Activated CD4-positive, alpha-beta T cell treated with anti-CD3 and anti-CD28 coated beads for 1 hour (primary cell): ENCODE measurements around the gene KDM4B.

Experiments used
- DNase-seq: peaks from one replicate; pipeline ENCODE4 v3.0.0-alpha.2; 2020

Gene KDM4B

DNA sequence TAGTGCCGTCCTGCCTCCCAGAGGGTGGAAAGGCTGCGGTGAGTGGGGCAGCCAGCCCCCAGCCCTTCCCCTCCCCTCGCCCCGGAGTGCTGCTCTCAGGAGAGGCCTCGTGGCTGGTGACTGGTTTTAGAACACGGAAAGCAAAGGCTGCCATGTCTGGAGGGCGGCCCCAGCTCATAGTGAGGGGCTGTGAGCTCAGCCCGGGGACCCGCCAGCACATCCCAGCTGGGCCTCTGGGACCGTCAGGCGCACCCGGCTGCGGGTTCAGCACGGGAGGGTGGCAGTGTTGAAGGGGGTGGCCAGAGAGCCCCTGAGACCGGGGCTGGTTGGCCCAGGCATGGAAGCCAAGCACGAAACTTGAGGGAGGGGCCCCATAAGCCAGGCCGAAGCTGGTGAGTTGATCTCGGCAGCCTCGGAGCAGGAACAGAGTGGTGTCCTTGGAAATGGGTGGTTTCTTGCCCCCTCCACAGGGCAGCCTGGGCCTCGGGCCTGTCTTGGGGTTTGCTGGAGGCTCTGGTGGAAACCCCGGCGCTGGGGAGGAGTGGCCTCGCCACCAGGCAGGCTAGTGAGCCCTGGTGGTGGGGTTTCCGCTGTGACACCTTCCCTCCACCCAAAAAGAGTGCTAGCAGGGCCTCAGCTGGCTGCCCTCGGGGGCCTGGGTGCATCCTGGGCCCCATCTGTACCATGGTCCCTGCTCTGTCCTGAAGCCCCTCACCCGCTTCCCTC lies 157.7 kb downstream of the KDM4B start:
- no peak for DNase-seq

DNA sequence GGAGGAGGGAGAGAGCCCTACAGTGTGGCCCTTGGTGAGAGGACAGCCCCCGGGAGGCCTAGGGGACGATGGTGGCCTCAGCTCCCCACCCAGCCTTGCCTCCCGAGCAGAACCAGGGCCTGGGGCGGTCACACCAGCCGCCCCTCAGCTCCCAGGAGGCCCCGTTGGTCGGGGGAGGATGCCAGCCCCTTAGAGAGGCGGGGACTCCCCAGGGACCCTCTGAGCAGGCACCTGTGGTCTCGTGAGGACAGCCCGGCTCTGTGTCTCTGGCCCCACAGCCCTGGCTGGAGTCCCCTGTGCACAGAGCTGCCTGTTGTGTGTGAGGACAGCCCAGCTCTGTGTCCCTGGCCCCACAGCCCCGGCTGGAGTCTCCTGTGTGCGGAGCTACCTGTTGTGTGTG lies 158.8 kb downstream of the KDM4B start:
- DNase-seq: no peak

DNA sequence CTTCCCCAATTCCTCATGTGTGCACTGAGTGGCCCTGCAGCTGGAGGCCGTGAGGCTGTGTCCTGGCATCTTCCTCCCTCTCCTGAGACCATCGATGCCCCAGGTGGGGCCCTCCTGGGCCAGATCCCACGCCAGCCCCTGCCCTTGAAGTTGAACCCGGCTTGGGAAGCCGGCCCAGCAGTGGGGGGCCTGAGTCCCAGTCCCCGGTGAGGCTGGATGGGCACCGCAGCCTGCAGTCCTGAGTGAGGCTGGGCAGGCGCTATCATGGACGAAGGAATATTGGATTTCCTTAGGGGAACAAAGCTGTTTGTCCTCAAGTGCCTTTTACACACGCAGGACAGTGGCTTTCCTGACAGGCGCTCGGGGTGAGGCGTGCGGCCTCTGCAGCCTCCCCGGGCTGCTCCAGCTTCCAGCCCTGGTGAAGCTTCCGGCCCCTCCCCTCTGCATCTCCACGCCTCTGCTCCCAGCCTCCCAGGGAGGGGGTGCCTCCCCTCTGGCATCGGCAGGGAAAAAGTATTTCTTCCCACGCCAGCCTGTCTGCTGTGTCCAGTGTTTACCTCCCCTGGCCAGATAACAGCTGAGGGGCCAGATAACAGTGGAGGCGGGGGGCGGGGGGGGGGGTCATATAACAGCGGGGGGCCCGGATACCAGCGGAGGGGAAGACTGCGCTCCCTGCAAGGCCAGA lies 159.5 kb downstream of the KDM4B start:
- DNase-seq: no peak

DNA sequence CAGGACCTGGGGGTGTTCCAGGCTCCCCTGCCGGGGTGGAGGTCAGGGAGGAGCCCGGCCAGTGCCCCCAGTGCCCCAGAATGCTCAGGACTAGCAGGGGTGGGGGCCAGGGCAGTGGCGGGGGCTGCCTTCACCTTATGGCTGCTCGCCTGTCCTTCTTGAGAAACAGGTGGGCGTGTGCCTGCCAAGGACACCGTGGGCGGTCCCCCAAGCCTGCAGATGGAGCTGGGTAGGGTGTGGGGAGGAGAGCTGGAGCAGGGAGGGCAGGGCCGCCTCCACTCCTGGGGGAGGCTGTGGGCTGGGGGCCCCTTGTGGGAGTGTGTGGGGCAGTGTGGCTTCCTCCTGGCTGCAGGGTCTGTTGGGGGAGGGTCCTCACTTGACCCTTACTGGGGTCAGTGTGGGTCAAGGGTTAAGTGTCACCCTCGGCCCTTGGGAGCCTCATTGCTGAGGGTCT lies 160.1 kb downstream of the KDM4B start:
- no peak for DNase-seq

DNA sequence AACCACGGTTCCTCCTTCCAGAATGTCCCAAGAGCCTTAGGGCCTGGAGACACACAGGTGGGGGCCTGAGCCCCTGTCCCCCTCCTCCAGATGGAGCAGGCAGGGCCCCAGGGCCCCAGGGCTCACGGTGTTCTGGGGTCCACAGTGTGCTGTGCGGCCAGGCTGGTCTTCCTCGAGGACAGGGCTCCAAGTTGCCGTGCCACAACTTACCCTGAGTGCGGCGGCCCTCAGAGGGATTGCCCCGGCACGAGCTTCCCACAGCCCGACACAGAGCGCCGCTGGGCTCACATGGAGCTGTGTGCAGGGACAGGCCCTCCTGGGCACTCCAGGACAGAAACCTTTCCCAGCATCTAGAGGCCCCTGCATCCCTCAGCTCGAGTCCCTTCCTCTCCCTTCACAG lies 160.8 kb downstream of the KDM4B start:
- no peak for DNase-seq

DNA sequence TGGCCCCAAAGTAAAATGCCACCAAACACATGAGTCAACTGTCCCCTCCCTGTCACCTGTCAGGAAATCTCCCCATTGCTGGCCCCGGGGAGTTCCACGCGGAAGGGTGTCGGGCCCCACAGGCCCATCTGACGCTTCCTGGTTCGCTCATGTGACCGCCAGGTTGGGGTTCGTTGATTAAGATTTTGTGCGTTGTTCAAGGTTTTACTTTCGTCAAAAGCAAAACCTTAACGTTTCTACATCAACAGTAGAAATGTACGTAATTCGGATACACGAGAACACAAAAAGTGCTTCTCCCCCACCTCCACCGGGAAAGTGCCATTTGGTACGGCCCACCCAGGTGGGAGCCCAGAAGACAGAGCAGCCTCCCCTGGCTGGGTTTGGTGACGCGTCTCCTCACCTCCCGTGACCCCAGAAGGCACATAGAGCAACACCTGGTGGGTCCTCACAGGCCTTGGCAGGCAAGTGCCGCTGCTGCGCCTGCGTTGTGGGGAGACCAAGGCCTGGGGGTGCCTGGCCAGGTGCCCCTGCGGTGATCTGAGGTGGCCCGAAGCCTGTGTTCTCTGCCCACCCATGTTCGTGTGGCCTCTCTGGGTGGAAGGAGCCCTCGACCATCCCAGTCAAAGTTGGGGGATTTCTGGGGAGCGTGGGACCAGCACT lies 161.6 kb downstream of the KDM4B start:
- DNase-seq: peak; percentile 31

DNA sequence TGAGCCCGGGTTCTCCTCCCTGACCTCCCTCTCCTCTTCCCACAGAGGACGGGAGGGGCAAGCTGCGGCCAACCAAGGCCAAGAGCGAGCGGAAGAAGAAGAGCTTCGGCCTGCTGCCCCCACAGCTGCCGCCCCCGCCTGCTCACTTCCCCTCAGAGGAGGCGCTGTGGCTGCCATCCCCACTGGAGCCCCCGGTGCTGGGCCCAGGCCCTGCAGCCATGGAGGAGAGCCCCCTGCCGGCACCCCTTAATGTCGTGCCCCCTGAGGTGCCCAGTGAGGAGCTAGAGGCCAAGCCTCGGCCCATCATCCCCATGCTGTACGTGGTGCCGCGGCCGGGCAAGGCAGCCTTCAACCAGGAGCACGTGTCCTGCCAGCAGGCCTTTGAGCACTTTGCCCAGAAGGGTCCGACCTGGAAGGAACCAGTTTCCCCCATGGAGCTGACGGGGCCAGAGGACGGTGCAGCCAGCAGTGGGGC lies 162.2 kb downstream of the KDM4B start:
- DNase-seq: no peak

DNA sequence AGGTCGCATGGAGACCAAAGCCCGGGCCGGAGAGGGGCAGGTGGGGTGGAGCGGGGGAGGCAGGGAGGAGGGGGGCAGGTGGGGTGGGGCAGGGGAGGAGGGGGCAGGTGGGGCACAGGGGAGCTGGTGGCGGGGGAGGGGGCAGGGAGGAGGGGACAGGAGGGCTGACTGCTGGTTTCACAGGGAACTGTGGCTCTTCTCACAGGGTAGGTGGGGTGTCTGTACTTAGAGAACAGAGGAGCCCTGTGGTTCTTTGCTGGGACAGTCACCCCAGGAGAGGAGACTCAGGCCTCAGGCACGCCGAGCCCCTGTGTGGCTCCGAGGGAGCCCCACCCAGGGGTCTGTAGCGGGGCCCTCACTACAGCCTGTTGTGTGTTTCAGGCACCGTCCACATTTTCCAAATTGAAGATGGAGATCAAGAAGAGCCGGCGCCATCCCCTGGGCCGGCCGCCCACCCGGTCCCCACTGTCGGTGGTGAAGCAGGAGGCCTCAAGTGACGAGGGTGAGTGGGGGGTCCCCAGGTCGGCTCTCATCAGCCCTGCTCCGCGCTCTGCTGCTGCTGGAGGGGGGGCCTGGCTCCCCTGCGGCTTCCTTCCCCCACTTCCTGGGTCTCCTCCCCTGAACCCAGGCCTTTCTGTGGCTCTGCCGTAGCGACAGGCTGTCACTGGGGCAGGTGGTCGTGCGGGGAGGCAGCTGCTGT lies 162.7 kb downstream of the KDM4B start:
- no peak for DNase-seq

DNA sequence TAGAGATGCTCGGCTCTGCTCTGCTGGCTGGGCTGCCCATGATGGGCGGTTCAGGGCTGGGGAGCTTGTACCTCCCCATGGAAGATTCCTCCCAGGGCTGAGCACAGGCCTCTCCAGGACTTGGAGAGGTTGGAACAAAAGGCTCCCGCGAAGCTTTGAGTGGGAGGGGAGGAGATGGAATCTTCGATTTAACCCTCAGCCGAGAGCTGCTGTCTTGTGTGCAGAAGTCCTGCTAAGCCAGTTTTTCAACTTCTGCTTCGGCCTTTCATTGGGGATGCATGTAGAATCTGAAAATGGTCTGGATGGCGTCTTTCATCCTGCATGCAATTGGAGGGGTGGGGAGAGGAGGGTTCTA lies 163.3 kb downstream of the KDM4B start:
- no peak for DNase-seq

DNA sequence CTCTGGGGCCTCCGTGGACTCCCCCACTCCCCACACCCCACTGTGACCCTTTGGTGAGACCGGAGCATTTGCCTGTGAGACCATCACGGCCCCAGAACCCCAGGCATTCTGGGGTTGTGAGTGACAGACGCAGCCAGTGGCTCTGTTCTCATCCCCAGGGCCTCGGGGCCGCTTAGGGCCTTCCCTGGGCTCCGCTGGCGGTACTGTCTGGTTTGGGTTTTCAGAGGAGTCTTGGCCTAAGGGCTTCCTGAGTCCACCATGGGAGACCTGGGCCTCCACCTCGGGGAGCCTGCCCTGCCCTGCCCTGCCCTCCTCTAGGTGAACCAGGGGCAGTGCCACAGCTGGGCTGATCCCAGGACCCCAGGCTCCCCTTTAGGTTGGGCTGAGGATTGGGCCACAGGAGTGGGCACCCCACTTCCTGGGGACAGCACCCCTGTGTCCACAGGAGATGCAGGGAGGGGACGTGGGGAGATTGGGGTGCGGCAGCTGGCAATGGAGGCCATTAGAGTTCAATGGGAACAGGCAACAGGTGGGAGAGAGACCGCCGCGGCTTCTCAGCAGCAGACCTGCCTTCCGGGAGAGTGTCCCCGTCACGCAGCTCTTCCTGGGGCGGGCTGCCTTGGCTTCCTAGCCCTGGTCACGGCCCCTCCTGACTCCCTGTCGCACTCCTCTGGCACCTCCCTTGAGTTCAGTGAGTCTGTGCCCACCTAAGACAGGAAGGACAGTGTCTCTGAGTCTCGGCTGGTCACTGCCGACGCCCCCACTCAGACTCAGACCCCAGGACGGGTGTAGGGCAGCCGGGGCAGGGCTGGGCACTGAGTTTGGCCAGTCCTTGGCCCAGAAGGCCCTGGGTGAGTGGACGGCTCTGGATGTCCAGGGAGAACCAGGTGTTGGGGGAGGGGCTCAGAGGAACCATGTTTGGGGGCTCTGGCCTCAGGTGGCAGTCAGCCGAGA lies 164.1 kb downstream of the KDM4B start:
- no peak for DNase-seq

DNA sequence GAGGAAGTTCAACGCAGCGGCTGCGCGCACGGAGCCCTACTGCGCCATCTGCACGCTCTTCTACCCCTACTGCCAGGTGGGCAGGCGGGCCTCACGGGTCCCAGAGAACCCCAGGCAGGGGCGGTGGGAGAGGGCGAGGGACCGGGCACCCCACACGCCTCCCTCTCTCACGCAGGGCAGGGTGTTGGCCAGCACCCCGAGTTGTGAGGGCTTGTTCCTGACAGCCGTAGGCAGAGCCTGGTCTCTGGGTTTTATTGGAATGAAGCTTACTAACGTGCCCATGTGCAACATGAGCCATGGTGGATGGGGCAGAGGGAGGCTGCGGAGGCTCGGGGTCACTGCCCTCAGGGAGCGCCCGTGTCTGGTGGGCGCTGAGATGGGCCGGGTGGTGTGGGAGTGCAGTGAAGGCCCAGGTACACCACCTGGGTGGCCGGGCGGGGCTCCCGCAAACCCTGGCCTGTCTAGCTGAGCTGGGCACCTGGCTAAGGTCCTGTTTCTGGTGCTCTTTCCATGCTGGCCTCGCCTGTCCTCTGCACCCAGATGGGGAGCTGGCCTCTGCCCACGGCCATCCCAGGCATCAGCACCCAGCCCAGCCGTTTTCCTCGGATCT lies 165.2 kb downstream of the KDM4B start:
- no peak for DNase-seq

DNA sequence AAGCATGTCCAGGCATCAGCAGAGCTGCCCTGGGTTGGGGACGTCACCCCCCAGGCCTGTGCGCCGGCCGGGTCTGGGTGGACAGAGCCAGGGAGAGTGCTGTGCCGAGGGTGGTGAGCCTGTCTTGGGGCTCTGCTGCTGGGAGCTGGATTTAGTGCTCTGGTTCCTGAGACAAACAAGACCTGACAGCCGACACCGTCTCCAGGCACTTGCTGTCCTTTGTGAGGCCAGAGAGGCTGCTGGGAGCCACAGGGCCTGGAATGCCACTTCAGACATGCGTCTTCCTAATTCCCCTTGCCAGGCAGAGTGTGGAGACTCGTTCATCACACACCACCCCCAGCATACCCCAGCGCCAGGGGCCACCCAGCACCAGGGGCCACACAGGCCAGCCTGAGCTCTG lies 165.8 kb downstream of the KDM4B start:
- DNase-seq: no peak

DNA sequence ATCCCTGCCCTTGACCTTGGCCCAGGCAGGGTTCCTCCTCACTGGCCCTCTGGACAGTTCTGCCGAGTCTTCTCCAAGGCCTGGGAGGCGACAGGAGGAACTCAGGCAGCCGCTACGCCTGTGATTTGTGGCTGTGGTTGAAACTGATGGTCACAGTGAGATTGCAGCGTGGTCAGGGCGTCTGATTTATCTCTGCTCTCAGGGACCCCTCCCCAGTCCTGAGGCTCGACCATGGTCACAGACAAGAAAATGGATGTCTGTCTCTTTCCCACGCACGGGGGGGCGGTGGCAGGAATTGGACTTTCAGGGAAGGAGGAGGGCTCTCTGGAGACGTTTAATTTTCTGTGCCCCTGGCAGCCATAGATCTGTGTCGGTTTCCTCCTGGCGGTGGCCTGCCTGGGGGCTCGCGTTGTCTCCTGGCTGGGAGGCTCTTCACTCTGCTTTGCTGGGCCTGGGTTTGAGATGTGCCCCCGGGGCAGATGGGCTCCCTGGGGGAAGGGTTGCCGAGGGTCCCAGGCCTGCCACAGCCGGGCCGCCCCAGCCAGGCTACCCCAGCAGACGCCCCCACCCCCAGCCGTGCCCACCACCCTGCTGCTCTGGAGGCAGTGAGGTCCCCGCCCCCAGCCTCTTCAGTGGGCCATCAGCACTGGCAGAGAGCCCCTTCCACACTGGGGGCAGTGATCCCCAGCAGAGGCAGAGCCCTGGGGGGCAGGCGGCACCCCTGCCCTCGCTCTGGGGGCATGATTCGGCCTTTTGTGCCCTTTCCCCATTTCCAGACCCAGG lies 167.4 kb downstream of the KDM4B start:
- no peak for DNase-seq

DNA sequence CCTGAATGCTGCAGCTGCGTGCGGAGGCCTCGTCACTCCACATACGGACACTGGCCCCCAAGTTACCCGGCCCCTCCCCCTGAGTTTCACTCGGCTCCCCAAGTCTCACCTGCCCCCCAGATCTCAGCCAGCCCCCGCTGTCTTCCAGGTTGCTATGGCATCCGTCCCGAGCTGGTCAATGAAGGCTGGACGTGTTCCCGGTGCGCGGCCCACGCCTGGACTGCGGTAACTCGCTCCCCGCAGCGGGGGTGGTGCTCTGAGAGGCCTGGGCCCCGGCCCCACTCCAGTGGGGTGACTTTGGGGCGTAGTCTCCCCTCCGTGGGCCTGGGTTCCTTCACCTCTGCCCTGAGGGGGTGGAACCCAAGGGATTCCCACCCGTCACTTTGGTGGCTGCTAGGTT lies 168.2 kb downstream of the KDM4B start:
- DNase-seq: no peak

DNA sequence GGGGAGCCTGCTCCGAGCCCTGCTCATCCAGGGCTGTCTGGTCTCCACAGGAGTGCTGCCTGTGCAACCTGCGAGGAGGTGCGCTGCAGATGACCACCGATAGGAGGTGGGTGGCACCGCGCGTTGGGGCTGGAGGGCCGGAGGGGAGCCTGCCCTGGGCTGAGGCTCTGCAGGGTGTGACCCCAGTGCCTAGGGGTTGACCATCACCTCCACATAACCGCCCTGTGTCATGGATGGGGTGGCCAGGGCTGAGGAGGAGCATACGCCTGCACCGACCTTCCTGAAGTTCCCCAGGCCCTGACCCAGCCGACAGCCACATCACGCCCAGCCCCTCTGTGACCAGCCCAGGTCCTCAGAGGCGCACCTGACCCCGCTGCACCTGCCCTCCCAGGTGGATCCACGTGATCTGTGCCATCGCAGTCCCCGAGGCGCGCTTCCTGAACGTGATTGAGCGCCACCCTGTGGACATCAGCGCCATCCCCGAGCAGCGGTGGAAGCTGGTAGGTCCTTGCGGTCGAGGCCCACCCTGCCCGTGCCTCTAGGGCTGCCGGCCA lies 168.7 kb downstream of the KDM4B start:
- no peak for DNase-seq

DNA sequence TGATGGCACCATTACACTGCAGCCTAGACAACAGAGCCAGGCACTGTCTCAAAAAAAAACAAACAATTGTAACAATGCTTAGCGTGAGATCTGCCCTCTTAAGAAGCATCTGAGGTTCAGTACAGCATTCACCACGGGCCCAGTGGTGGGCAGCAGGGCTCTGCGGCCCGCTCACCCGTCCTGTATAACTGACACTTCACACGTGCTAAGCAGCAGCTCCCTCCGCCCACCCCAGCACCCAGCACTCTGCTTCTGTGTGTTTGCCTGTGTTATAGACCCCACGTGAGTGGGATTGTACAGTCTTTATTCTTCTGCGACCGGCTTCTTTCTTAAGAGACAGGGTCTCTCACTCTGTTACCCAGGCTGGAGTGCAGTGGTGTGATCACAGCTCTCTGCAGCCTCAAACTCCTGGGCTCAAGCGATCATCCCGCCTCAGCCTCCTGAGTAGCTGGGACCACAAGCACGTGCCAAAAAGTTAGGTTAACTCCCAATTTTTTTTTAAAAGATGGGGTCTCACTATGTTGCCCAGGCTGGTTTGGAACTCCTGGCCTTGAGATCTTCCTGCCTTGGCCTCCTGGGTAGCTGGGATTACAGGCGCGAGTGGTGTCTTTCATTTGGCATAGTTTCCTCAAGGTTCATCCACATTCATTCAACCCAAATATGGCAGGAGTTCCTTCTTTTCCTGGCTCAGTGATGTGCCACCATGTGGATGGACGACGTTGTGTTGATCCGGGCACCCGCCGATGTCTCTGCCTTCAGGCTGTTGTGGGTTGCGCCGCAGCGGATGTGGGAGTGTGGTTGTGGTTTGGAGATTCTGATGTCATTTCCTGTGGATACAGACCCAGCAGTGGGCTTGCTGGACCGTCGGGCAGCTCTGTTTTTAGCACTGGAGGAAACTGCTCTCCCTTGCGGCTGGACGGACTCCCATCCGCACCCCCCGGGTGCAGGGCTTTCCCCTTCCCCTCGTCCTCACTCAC lies 170.0 kb downstream of the KDM4B start:
- peak; percentile 39 for DNase-seq

DNA sequence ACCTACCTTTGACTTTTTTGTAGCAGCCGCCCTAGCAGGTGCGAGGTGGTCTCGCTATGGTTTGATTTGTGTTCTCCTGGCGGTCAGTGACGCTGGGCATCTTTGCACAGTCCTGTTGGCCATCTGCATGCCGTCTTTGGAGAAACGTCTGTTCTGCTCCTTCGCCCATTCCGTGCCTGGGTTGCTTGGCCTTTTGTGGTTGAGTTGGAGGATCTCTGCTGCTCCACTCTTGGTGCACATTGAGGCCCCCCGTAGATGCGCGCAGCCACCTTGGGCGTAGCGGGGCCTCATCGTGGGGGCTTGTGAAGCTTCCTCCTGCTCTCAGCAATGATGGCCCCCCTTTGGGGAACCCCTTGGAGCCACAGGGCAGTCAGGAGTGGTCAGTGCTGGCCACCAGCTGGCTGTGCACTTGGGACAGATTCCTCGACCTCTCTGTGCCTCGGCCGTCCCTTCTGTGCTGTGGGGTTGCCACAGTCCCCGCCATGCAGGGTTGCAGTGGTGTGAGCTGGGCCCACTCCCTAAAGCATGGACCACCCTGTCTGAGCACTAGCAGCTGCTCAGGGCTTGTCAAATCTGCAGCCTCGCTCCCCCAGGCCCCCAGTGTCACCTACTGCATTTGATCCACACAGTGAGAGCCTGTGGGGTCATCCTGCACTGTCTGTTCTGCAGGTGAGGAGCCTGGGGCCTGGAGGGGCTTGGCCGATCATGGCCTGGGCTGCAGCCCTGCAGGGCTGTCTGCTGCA lies 170.8 kb downstream of the KDM4B start:
- DNase-seq: no peak

DNA sequence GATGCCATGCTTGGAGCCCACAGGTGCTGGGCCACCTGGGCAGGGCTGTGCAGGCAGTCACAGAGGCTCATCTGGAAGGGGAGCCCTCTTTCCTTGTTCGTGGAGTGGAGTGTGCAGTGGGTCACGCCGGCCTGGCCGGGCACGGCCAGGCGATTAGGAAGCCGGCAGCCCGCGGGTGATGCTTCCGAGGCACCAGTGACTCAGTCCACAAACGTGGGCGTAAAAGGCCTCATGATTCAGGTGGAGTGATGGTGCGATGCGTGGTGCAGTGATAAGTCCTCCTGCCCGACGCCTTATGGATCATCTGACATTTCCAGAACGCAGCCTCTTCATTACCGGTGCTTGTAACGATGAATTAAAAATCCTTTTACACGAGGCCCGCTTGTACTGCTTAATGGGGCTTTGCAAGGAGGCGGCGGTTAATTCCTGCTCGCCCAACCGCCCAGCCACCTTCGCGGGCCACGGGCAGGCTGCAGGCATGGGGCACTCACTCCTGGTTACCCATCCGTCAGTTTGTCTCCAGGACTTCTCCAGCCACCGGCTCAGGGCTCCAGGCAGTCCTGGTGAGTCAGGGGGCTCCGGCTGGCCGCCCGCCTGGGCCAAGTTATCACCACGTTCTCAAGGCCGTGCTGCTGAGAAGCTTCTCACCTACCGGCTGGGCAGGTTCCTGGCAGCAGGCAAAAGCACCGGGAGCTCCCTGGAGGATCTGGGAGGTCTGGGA lies 172.4 kb downstream of the KDM4B start:
- DNase-seq: no peak
